Activated T-helper 17 cell treated with anti-CD3 and anti-CD28 coated beads, Interleukin-2, amount 50 U/mL, for 72 hours (primary cell): Measurements from ENCODE around the gene ALPK3. TPM values are rescaled to one million over a fixed set of nuclear protein-coding genes. Genes with fewer than 3 reads are reported as not detected.

ENCODE experiments used
- ATAC-seq: fragments of 150-1000 bp; cut with Tn5 transposase; replicated peaks from 2 replicates; pipeline ENCODE4 v1.10.0; 2021; ENCODE audit warnings: mild to moderate bottlenecking, moderate library complexity
- H3K27ac Mint-ChIP-seq: one replicate; pipeline ENCODE4 v1.8.0; 2022; ENCODE audit warnings: mixed read lengths
- H3K27me3 Mint-ChIP-seq: one replicate; pipeline ENCODE4 v1.8.0; 2022; ENCODE audit warnings: mixed read lengths
- H3K36me3 Mint-ChIP-seq: one replicate; pipeline ENCODE4 v1.8.0; 2022; ENCODE audit warnings: low read depth, mild to moderate bottlenecking, mixed read lengths
- H3K4me1 Mint-ChIP-seq: one replicate; pipeline ENCODE4 v1.8.0; 2022; ENCODE audit warnings: mixed read lengths
- H3K4me3 Mint-ChIP-seq: one replicate; pipeline ENCODE4 v1.8.0; 2022; ENCODE audit warnings: mild to moderate bottlenecking, mixed read lengths
- H3K9me3 Mint-ChIP-seq: one replicate; pipeline ENCODE4 v1.8.0; 2022; ENCODE audit warnings: mixed read lengths
- total RNA-seq, 2 donors: library from RNA; stranded (reverse); gene quantifications; one replicate each; pipeline ENCODE4 v1.2.3, GENCODE V29; 2022

ALPK3 gene
- total RNA-seq, 2 donors from 2014 or later: 0.29 to 1.1 TPM

GRCh38 chr15:84824260-84825007 is 7.3 kb downstream of the ALPK3 start:
- Mint-ChIP-seq H3K9me3 (no peaks in the 10 kb centered on the region), H3K36me3 (no peaks in the 10 kb centered on the region), H3K4me1 (no peaks in the 10 kb centered on the region), H3K27me3 (no peaks in the 10 kb centered on the region), H3K27ac (peak overlapping the region; percentile 28), H3K4me3 (no peak overlapping the region)
- no peak for ATAC-seq

GRCh38 chr15:84826369-84826823 is 9.2 kb downstream of the ALPK3 start:
- Mint-ChIP-seq H3K4me1 (no peaks in the 10 kb centered on the region), H3K27me3 (no peaks in the 10 kb centered on the region), H3K27ac (no peak overlapping the region), H3K4me3 (no peak overlapping the region), H3K9me3 (no peaks in the 10 kb centered on the region), H3K36me3 (no peaks in the 10 kb centered on the region)
- peak; percentile 42 for ATAC-seq

GRCh38 chr15:84827246-84827645 is 10.1 kb downstream of the ALPK3 start:
- H3K4me1 Mint-ChIP-seq: no peaks in the 10 kb centered on the region
- no peaks in the 10 kb centered on the region for H3K9me3 Mint-ChIP-seq
- H3K36me3 Mint-ChIP-seq: no peaks in the 10 kb centered on the region
- no peak for ATAC-seq
- H3K27ac Mint-ChIP-seq: no peak overlapping the region
- no peaks in the 10 kb centered on the region for H3K27me3 Mint-ChIP-seq
- H3K4me3 Mint-ChIP-seq: no peak overlapping the region

GRCh38 chr15:84828086-84828908 is 11.1 kb downstream of the ALPK3 start:
- no peak for ATAC-seq
- Mint-ChIP-seq H3K36me3 (no peaks in the 10 kb centered on the region), H3K4me3 (no peak overlapping the region), H3K4me1 (no peaks in the 10 kb centered on the region), H3K27ac (no peak overlapping the region), H3K9me3 (no peaks in the 10 kb centered on the region), H3K27me3 (no peaks in the 10 kb centered on the region)

GRCh38 chr15:84829428-84829827 is 12.3 kb downstream of the ALPK3 start:
- Mint-ChIP-seq H3K9me3 (no peaks in the 10 kb centered on the region), H3K4me3 (no peak overlapping the region), H3K36me3 (no peaks in the 10 kb centered on the region), H3K4me1 (no peaks in the 10 kb centered on the region), H3K27ac (no peak overlapping the region), H3K27me3 (no peaks in the 10 kb centered on the region)
- no peak for ATAC-seq

GRCh38 chr15:84830036-84830435 is 12.9 kb downstream of the ALPK3 start:
- H3K4me1 Mint-ChIP-seq: no peaks in the 10 kb centered on the region
- no peaks in the 10 kb centered on the region for H3K9me3 Mint-ChIP-seq
- no peak overlapping the region for H3K4me3 Mint-ChIP-seq
- H3K27ac Mint-ChIP-seq: no peak overlapping the region
- no peaks in the 10 kb centered on the region for H3K27me3 Mint-ChIP-seq
- ATAC-seq: no peak
- no peaks in the 10 kb centered on the region for H3K36me3 Mint-ChIP-seq

GRCh38 chr15:84831028-84831427 is 13.9 kb downstream of the ALPK3 start:
- H3K36me3 Mint-ChIP-seq: no peaks in the 10 kb centered on the region
- H3K4me1 Mint-ChIP-seq: no peaks in the 10 kb centered on the region
- H3K4me3 Mint-ChIP-seq: no peak overlapping the region
- H3K27ac Mint-ChIP-seq: no peak overlapping the region
- H3K27me3 Mint-ChIP-seq: peaks cover 6% of the 10 kb centered on the region
- H3K9me3 Mint-ChIP-seq: no peaks in the 10 kb centered on the region
- no peak for ATAC-seq

- no peak overlapping the region for H3K4me3 Mint-ChIP-seq
- peaks cover 11% of the 10 kb centered on the region for H3K27me3 Mint-ChIP-seq
- H3K27ac Mint-ChIP-seq: no peak overlapping the region
- no peaks in the 10 kb centered on the region for H3K4me1 Mint-ChIP-seq
- no peaks in the 10 kb centered on the region for H3K9me3 Mint-ChIP-seq
- no peak for ATAC-seq
- no peaks in the 10 kb centered on the region for H3K36me3 Mint-ChIP-seq
These were observed 14.5 kb downstream of the ALPK3 start for GRCh38 chr15:84831613-84832012.

GRCh38 chr15:84832448-84833040 is 15.4 kb downstream of the ALPK3 start:
- peaks cover 15% of the 10 kb centered on the region for H3K27me3 Mint-ChIP-seq
- H3K27ac Mint-ChIP-seq: peak overlapping the region; percentile 8
- no peak for ATAC-seq
- H3K4me3 Mint-ChIP-seq: no peak overlapping the region
- no peaks in the 10 kb centered on the region for H3K36me3 Mint-ChIP-seq
- no peaks in the 10 kb centered on the region for H3K9me3 Mint-ChIP-seq
- no peaks in the 10 kb centered on the region for H3K4me1 Mint-ChIP-seq

- Mint-ChIP-seq H3K4me1 (no peaks in the 10 kb centered on the region), H3K9me3 (no peaks in the 10 kb centered on the region), H3K27me3 (peaks cover 15% of the 10 kb centered on the region), H3K36me3 (no peaks in the 10 kb centered on the region), H3K27ac (peak overlapping the region; percentile 8), H3K4me3 (no peak overlapping the region)
- no peak for ATAC-seq
These were observed 16.5 kb downstream of the ALPK3 start for GRCh38 chr15:84833447-84834228.

- no peaks in the 10 kb centered on the region for H3K4me1 Mint-ChIP-seq
- H3K36me3 Mint-ChIP-seq: no peaks in the 10 kb centered on the region
- ATAC-seq: no peak
- H3K9me3 Mint-ChIP-seq: no peaks in the 10 kb centered on the region
- H3K27ac Mint-ChIP-seq: no peak overlapping the region
- no peak overlapping the region for H3K4me3 Mint-ChIP-seq
- peaks cover 15% of the 10 kb centered on the region for H3K27me3 Mint-ChIP-seq
These were observed 17.2 kb downstream of the ALPK3 start for GRCh38 chr15:84834229-84834955.

- ATAC-seq: no peak
These were observed 17.8 kb downstream of the ALPK3 start for GRCh38 chr15:84834969-84835368.

GRCh38 chr15:84835661-84836337 is 18.6 kb downstream of the ALPK3 start:
- H3K4me3 Mint-ChIP-seq: no peak overlapping the region
- peaks cover 15% of the 10 kb centered on the region for H3K27me3 Mint-ChIP-seq
- no peaks in the 10 kb centered on the region for H3K4me1 Mint-ChIP-seq
- H3K36me3 Mint-ChIP-seq: no peaks in the 10 kb centered on the region
- H3K27ac Mint-ChIP-seq: no peak overlapping the region
- ATAC-seq: no peak
- H3K9me3 Mint-ChIP-seq: no peaks in the 10 kb centered on the region

More at GRCh38 chr15:84834969-84835368, 17.8 kb downstream of the ALPK3 start:
- Mint-ChIP-seq H3K4me1 (no peaks in the 10 kb centered on the region), H3K9me3 (no peaks in the 10 kb centered on the region), H3K27ac (no peak overlapping the region), H3K4me3 (no peak overlapping the region), H3K36me3 (no peaks in the 10 kb centered on the region), H3K27me3 (peaks cover 15% of the 10 kb centered on the region)
